HG03432 (cell line): ENCODE results near the gene RPS6KA4.
"Not testable (repeated sequence)": the region's sequence is repeated elsewhere in the genome, so short reads cannot be mapped to it uniquely, and the experiment has no call there.

Experiments
- ATAC-seq: cut with Tn5 transposase; IDR thresholded peaks from one replicate; pipeline ENCODE4 v1.9.1; 2021; ENCODE audit warnings: mild to moderate bottlenecking, moderate library complexity; ENCODE audit not compliant: unreplicated experiment

RPS6KA4 gene

DNA sequence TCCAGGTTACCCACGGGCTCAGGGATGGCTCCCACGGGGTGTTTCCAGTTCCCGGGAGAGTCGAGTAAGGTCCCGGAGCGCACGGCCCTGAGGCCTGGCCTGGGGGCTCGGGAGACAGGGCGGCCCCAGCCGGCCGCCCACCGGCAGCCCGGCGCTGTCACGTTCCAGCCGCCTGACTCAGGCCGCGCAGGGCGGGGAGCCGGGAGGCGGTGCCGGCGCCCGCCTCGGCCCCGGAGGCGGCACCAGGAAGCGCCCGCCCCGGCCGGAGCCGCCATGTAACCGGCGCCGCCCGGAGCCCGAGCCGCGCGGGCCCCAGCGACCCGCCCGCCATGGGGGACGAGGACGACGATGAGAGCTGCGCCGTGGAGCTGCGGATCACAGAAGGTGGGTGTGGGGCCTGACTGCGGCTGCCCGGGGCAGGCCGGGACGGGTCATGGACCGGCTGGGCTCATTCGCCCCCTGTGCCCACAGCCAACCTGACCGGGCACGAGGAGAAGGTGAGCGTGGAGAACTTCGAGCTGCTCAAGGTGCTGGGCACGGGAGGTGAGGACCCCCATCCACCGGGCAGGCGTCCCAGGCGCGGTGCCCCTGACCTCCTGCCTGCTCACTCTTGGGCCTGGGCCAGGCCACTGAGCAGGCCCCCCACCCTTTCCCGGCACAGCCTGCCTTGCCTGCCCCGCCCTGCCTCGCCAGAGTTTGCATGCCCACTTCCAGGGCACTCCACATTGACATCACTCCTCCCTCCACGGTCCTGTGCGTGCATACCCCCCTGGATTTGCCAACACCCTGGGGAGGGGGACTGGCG lies at the start of gene RPS6KA4:
Gene RPS6KA4, plus strand, starts transcription at position 256 of the 805 bp plus-strand sequence. Its CDS starts 74 bp downstream, at position 330.
- peak; percentile 71 for ATAC-seq

GRCh38 chr11:64312947-64313346 lies 46.0 kb upstream of the RPS6KA4 start:
- no peak for ATAC-seq

- no peak for ATAC-seq
These were observed 45.3 kb upstream of the RPS6KA4 start for GRCh38 chr11:64313491-64314145.

GRCh38 chr11:64314146-64314804 lies 44.7 kb upstream of the RPS6KA4 start:
- no peak for ATAC-seq

- no peak for ATAC-seq
These were observed 44.0 kb upstream of the RPS6KA4 start for GRCh38 chr11:64314805-64315561.

DNA sequence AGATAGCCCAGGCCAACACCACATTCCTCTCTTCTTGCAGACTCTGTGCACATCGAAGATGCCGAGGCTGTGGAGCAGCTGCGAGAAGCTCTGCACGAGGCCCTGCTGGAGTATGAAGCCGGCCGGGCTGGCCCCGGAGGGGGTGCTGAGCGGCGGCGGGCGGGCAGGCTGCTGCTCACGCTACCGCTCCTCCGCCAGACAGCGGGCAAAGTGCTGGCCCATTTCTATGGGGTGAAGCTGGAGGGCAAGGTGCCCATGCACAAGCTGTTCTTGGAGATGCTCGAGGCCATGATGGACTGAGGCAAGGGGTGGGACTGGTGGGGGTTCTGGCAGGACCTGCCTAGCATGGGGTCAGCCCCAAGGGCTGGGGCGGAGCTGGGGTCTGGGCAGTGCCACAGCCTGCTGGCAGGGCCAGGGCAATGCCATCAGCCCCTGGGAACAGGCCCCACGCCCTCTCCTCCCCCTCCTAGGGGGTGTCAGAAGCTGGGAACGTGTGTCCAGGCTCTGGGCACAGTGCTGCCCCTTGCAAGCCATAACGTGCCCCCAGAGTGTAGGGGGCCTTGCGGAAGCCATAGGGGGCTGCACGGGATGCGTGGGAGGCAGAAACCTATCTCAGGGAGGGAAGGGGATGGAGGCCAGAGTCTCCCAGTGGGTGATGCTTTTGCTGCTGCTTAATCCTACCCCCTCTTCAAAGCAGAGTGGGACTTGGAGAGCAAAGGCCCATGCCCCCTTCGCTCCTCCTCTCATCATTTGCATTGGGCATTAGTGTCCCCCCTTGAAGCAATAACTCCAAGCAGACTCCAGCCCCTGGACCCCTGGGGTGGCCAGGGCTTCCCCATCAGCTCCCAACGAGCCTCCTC lies 43.1 kb upstream of the RPS6KA4 start:
- ATAC-seq: not testable (repeated sequence)

DNA sequence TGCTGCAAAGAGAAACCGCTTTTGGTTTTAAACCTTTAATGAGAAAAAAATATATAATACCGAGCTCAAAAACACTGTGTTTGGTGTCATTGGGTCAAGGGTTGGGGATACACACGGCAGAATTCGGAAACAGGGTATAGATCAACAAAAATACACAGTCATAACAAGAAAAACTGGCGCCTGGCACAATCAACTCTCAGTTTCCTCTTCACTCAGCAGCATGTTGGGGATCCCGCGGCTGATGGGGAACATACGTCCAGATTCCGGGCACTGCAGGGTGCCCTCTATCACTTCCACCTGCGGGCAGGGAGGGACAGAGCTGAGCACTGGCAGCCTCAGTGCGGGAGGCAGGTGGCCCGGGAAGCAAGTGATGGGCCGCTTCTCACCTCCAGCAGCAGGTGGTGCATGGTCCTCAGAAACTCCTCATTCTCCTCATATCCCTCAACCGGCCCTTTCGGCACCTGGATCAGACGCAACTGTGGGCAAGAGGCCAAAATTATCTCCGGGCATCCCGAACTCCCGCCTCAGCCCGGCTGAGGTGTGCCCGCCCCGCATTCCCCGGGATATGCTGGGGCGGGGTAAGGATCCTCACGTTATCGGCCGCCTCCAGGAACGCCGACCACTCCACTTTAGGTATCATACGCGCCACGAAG lies 42.2 kb upstream of the RPS6KA4 start:
- peak; percentile 5 for ATAC-seq

- ATAC-seq: peak; percentile 52
These were observed 41.5 kb upstream of the RPS6KA4 start, which contains the start of gene TRMT112 for GRCh38 chr11:64317325-64317960. Gene TRMT112, minus strand, starts transcription at chr11:64317559. Its CDS starts 33 bp downstream, at chr11:64317526.

GRCh38 chr11:64317961-64318765 lies 40.8 kb upstream of the RPS6KA4 start, which contains the start of gene PRDX5:
Gene PRDX5, plus strand, starts transcription at chr11:64318121. Its CDS starts 95 bp downstream, at chr11:64318216.
- peak; percentile 70 for ATAC-seq

DNA sequence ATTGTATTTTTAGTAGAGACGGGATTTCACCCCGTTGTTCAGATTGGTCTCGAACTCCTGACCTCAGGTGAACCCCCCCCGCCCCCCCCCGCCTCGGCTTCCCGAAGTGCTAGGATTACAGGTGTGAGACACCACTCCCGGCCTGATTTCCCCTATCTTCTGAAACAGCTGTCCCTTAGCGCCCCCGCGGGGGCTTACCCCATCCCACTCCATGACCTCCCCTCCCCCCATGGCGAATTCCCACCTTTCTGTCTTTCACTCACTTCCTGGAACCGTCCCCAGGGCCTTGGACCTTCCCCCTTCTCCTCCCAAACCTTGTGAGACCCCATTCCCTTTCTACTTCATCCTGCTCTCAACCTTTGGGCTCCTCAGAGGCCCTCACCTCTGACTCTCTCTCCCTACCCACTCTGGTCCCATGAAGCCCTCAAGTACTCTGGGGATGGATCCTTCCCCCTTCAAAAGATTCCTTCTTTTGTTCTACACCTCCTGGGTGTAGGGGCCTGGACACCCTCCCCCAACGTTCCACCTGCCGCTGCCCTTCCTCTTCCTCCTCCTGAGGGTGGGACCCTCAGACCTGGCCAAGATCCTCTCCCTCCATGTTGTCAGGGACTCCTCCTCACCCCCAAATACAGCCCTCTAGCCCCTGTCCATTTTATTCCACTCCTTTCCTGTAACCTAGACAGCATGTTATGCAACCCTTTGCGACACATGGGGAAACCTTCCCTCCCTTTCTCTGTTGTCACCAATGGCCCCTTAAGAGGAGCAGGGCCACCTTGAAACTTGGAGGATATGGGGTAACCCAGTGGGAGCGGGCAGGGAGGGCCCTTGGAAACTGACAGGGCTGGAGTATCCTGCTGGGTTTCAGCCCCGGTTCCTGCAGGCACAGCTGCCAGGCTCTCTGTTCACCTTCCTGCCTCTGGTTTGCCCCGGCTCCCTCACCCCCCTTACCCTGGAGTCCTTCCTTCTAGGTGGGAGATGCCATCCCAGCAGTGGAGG lies 39.9 kb upstream of the RPS6KA4 start:
- ATAC-seq: no peak

- no peak for ATAC-seq
These were observed 38.4 kb upstream of the RPS6KA4 start for GRCh38 chr11:64320556-64320955.

- ATAC-seq: no peak
These were observed 37.9 kb upstream of the RPS6KA4 start for GRCh38 chr11:64321026-64321425.

DNA sequence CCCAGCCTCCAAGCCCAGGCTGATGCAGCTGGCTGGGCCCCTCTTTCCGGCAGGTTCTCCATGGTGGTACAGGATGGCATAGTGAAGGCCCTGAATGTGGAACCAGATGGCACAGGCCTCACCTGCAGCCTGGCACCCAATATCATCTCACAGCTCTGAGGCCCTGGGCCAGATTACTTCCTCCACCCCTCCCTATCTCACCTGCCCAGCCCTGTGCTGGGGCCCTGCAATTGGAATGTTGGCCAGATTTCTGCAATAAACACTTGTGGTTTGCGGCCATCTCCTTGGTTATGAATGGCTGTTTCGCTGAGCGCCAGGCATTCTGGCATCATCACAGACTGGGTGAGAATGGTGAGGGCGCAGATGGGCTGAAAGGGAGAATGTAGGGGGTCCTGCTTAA lies 37.4 kb upstream of the RPS6KA4 start:
- no peak for ATAC-seq

DNA sequence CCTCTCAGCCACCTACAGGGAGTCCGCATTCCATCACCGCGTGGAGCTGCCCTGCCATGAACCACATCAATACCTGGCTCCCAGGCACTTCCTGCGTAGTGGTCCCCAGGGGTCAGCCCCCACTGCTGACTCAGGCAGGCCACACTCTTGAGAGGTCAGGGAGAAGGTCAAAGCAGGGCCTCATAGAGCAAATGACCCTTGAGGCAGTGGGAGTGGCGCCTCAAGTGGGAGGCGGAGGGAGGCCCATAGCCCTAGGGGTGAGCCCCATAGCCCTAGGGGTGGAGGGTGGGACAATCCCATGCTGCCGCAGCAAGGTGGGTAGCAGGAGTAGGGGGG lies 36.1 kb upstream of the RPS6KA4 start:
- ATAC-seq: no peak

GRCh38 chr11:64323373-64323772 lies 35.6 kb upstream of the RPS6KA4 start:
- no peak for ATAC-seq

DNA sequence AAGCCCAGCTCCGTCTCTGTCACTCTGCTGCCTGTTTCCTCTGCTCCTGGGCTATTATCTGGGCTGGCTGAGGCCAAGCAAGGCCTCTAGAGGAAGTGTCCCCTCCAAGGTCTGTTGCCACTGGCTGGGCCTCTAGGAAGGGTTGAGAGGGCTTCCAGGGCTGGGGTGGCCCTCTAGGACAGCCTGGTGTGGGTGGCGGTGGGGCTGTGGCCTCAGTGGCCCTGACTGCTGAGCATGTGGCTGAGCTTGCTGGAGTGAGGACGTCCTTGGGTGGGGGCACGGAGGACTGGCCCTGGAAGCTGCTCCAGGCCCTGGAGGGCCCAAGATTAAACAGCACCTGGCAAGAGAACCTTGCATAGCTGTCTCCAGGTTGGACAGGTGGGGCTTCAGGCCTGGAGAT lies 35.0 kb upstream of the RPS6KA4 start:
- ATAC-seq: not testable (repeated sequence)
